Osteoblast (primary cell): ENCODE measurements around the gene RNF152. TPM values are rescaled to one million over a fixed set of nuclear protein-coding genes. Genes with fewer than 3 reads are reported as not detected.
A peak's percentile ranks its signal among the peaks of the same experiment; 100 is the strongest.

Experiments
- DNase-seq: peaks from one replicate; pipeline ENCODE4 v3.0.0; 2011; ENCODE audit warnings: low spot score, mixed read lengths; ENCODE audit not compliant: insufficient read length; ENCODE audit errors: missing footprints
- H2AFZ ChIP-seq: 2 replicates; pipeline ENCODE4 v1.6.0; 2011; ENCODE audit warnings: mild to moderate bottlenecking, low read length
- H3K27ac ChIP-seq: 2 replicates; pipeline ENCODE4 v1.5.1; 2011; ENCODE audit warnings: mild to moderate bottlenecking, low read depth, low read length, moderate library complexity
- H3K27me3 ChIP-seq: 2 replicates; pipeline ENCODE4 v1.6.0; 2012; ENCODE audit warnings: mild to moderate bottlenecking, control low read depth, inconsistent platforms, low read length, moderate library complexity; ENCODE audit not compliant: insufficient read depth
- H3K36me3 ChIP-seq: 2 replicates; pipeline ENCODE4 v1.5.1; 2011; ENCODE audit warnings: mild to moderate bottlenecking, low read length, control low read depth, moderate library complexity; ENCODE audit not compliant: insufficient read depth
- H3K4me1 ChIP-seq: 2 replicates; pipeline ENCODE4 v1.5.1; 2011; ENCODE audit warnings: mild to moderate bottlenecking, low read length, control low read depth, moderate library complexity; ENCODE audit not compliant: insufficient read depth
- H3K4me2 ChIP-seq: 2 replicates; pipeline ENCODE4 v1.6.0; 2011; ENCODE audit warnings: mild to moderate bottlenecking, low read length; ENCODE audit not compliant: insufficient read depth
- H3K4me3 ChIP-seq: fragments of 200-600 bp; sonication (generic); 3 replicates; pipeline ENCODE4 v1.5.1; 2012; ENCODE audit warnings: mild to moderate bottlenecking, low read length, inconsistent platforms; ENCODE audit not compliant: insufficient read depth
- H3K79me2 ChIP-seq: 2 replicates; pipeline ENCODE4 v1.6.0; 2012; ENCODE audit warnings: mild to moderate bottlenecking, low read length, control low read depth, inconsistent platforms; ENCODE audit not compliant: insufficient read depth
- H3K9me3 ChIP-seq: 2 replicates; pipeline ENCODE4 v1.5.1; 2011; ENCODE audit warnings: low read depth, low read length, control low read depth
- H4K20me1 ChIP-seq: 2 replicates; pipeline ENCODE4 v1.6.0; 2012; ENCODE audit warnings: mild to moderate bottlenecking, low read length, control low read depth; ENCODE audit not compliant: insufficient read depth
- total RNA-seq: library from RNA; depleted of rRNA; stranded (reverse); fragments of >200 nt; gene quantifications from 2 replicates; pipeline ENCODE4 v1.2.3, GENCODE V29; 2012
- TF ChIP-seq, protein P1 (sequence below): IDR thresholded peaks from 2 replicates; pipeline ENCODE4 v1.5.1; 2011; ENCODE audit warnings: mild to moderate bottlenecking, low read depth, low read length, moderate library complexity; ENCODE audit errors: extremely low read depth

Gene RNF152
- total RNA-seq, 1 donor, result 3.3 TPM

DNA sequence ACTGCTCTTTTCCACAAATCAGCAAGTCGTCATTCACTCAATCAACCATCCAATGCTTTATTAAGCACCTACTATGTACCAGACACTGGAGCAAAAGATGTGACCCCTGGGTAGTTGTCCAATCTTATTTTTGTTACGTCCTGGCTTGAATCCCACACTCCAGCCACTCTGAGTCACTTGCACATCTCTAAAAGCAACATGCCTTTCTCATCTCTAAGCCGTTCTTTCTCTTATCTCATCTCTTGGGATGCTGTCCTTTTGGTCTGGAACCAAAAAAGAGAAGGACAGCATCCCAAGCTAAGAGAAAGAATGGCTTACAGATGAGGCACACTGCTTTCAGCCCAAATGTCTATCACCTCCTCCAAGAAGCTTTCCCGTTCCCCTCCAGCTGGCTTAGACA is 58.8 kb downstream of the RNF152 start:
- no peak for DNase-seq
- TF ChIP-seq, protein P1, sequence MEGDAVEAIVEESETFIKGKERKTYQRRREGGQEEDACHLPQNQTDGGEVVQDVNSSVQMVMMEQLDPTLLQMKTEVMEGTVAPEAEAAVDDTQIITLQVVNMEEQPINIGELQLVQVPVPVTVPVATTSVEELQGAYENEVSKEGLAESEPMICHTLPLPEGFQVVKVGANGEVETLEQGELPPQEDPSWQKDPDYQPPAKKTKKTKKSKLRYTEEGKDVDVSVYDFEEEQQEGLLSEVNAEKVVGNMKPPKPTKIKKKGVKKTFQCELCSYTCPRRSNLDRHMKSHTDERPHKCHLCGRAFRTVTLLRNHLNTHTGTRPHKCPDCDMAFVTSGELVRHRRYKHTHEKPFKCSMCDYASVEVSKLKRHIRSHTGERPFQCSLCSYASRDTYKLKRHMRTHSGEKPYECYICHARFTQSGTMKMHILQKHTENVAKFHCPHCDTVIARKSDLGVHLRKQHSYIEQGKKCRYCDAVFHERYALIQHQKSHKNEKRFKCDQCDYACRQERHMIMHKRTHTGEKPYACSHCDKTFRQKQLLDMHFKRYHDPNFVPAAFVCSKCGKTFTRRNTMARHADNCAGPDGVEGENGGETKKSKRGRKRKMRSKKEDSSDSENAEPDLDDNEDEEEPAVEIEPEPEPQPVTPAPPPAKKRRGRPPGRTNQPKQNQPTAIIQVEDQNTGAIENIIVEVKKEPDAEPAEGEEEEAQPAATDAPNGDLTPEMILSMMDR, result no peak
- peak overlapping the region; percentile 23 for H3K4me2 ChIP-seq

DNA sequence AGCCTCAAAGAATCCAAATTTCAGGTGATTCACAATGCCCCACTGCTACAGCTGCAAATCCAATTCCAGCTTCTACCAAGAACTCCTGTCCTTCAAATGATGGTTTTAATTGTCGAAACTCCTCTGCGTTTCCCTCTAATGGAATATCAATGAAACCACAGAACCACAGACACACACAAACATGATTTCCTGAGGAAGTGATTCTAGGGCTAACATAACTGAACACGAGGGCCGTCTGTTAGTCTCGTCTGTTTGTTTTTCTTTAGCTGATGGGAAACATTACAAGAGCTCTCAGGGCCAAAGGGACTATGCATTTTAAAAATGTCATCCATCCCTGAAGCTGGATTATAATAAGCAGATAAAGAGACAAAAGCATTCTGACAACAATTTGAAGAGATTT is 59.4 kb downstream of the RNF152 start:
- Histone ChIP-seq H3K27me3 (no peaks in the 10 kb centered on the region), H3K27ac (peak overlapping the region; percentile 29), H3K9me3 (no peaks in the 10 kb centered on the region), H2AFZ (peak overlapping the region; percentile 11), H3K4me3 (no peak overlapping the region), H3K4me2 (peak overlapping the region; percentile 23), H3K4me1 (peaks cover 20% of the 10 kb centered on the region), H4K20me1 (no peaks in the 10 kb centered on the region), H3K36me3 (no peaks in the 10 kb centered on the region), H3K79me2 (peaks cover 8% of the 10 kb centered on the region)
- peak; percentile 76 for DNase-seq
- TF ChIP-seq, protein P1, result no peak

More for the DNA sequence above, 58.8 kb downstream of the RNF152 start:
- Histone ChIP-seq H3K27ac (peak overlapping the region; percentile 29), H4K20me1 (no peaks in the 10 kb centered on the region), H3K79me2 (peaks cover 8% of the 10 kb centered on the region), H2AFZ (no peak overlapping the region), H3K4me3 (no peak overlapping the region), H3K9me3 (no peaks in the 10 kb centered on the region), H3K27me3 (no peaks in the 10 kb centered on the region), H3K36me3 (no peaks in the 10 kb centered on the region), H3K4me1 (peaks cover 20% of the 10 kb centered on the region)

GRCh38 chr18:61832858-61833257 is 59.9 kb downstream of the RNF152 start:
- Histone ChIP-seq H3K9me3 (no peaks in the 10 kb centered on the region), H4K20me1 (no peaks in the 10 kb centered on the region), H3K4me2 (no peak overlapping the region), H3K4me3 (no peak overlapping the region), H3K27ac (no peak overlapping the region), H3K79me2 (peaks cover 8% of the 10 kb centered on the region), H2AFZ (no peak overlapping the region), H3K27me3 (no peaks in the 10 kb centered on the region), H3K36me3 (no peaks in the 10 kb centered on the region), H3K4me1 (peaks cover 20% of the 10 kb centered on the region)
- no peak for DNase-seq
- TF ChIP-seq, protein P1, result no peak

GRCh38 chr18:61831071-61831470 is 61.7 kb downstream of the RNF152 start:
- H3K27ac ChIP-seq, result peak overlapping the region; percentile 4
- H4K20me1 ChIP-seq, result no peaks in the 10 kb centered on the region
- TF ChIP-seq, protein P1, result no peak
- DNase-seq, result peak; percentile 43
- no peaks in the 10 kb centered on the region for H3K27me3 ChIP-seq
- H3K4me2 ChIP-seq, result peak overlapping the region; percentile 54
- no peaks in the 10 kb centered on the region for H3K9me3 ChIP-seq
- H2AFZ ChIP-seq, result peak overlapping the region; percentile 11
- H3K36me3 ChIP-seq, result no peaks in the 10 kb centered on the region
- no peak overlapping the region for H3K4me3 ChIP-seq
- peaks cover 20% of the 10 kb centered on the region for H3K4me1 ChIP-seq
- H3K79me2 ChIP-seq, result peaks cover 4% of the 10 kb centered on the region
